ENCODE results near the gene FFAR1.

DNA sequence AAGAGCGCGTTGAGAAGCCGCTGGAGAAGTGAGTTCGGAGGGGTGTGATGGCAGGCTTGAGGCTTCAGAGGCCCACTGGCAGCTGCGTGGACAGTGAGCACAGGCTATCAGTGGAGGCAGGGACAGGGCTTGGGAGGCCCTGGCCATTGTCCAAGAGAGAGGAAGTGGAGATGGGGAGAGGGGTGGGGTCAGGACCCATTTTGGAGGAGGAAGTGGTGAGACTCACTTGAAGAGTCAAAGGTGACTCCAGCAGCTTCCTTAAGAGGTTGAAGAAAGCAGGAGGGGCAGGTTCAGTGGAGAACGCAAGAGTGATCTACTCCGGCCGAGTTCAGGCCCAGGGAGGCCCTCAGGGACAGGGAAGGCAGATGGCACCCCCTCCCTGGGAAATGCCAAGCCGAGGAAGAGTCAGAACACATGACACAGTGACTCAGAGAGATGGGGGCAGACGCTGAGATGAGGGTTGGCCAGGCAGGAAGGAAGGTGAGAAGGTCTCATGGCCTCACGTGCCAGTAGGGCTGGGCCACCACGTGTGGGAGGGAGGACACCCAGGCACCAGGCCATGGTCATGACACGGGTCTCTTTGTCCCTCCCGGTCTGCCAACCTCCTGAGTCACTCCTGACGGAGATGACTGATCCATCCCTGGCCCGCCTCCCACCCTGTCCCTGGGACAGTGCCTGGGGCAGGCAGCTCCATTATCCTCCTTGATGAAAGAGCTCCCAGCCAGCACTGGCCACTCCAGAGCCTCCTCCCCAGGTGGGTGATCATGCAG lies 28.8 kb upstream of the FFAR1 start:
- TF ChIP-seq, protein P1, sequence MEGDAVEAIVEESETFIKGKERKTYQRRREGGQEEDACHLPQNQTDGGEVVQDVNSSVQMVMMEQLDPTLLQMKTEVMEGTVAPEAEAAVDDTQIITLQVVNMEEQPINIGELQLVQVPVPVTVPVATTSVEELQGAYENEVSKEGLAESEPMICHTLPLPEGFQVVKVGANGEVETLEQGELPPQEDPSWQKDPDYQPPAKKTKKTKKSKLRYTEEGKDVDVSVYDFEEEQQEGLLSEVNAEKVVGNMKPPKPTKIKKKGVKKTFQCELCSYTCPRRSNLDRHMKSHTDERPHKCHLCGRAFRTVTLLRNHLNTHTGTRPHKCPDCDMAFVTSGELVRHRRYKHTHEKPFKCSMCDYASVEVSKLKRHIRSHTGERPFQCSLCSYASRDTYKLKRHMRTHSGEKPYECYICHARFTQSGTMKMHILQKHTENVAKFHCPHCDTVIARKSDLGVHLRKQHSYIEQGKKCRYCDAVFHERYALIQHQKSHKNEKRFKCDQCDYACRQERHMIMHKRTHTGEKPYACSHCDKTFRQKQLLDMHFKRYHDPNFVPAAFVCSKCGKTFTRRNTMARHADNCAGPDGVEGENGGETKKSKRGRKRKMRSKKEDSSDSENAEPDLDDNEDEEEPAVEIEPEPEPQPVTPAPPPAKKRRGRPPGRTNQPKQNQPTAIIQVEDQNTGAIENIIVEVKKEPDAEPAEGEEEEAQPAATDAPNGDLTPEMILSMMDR (conservative IDR thresholded peaks at IDR 0.05; ENCODE audit: low read length), result no peak
- no peak for TF ChIP-seq EZH2phosphoT487 (IDR thresholded peaks at IDR 0.05; ENCODE audit: borderline replicate concordance, low read depth, low read length)
